GM18873 (cell line): ENCODE data around the gene WBP2.
"Not testable (repeated sequence)": the region's sequence is repeated elsewhere in the genome, so short reads cannot be mapped to it uniquely, and the experiment has no call there.

Source experiments
- ATAC-seq: cut with Tn5 transposase; IDR thresholded peaks from one replicate; pipeline ENCODE4 v1.9.1; 2021; ENCODE audit warnings: mild to moderate bottlenecking, moderate library complexity, moderate number of reproducible peaks; ENCODE audit not compliant: unreplicated experiment, low FRiP score

The WBP2 gene

DNA sequence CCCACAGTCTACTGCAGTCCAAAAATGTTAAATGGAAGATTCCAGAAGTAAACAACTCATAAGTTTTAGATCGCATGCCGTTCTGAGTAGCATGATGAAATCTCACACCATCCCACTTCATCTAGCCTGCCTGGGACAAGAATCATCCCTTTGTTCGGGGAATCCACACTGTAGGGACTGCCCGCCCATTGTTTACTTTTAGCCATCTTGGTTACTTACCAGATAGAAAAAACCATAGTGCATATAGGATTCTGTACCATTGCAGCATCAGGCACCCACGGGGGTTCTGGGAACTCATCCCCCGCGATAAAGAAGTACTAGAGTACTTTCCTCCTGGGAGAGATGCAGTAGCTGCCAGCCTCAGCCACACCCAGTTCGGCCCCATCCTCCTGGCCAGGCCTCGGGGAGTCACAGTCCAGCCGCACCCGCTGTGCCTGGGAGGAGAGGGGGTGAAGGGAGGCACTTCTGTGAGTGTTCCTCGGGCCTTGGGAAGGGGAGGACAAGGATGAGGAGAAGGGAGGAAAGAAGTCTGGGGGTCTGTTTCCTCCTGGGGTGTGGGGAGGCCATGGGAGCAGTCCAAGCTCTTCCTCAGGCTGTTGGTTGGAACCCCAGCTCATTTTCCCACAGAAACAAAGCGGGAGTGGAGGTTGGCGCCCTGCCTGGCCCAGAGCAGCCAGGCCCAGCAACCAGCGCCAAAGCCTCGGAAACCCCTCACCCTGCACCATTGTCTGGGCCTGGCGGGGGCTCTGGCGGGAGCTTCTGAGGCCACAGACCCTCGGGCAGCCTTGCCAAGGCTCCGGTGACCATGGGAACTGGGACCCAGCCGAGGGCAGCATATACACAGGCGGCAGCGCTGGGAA lies 14.4 kb upstream of the WBP2 start:
- ATAC-seq = no peak

DNA sequence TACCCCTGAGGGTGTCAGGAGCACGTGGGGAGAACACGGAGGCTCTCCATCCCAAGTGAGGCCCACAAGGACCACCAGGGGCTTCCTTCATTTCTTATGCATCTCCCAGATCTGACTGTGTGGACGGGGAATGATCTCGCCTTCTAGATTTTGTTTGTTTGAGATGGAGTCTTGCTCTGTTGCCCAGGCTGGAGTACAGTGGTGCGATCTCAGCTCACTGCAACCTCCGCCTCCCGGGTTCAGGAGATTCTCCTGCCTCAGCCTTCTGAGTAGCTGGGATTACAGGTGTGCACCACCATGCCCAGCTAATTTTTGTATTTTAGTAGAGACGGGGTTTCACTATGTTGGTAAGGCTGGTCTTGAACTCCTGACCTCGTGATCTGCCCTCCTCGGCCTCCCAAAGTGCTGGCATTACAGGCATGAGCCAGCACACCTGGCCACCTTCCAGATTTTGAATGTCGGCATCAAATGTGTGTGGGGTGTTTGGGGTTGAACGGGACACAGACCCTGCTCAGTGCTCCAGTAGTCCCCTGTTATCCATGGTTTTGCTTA lies 13.7 kb upstream of the WBP2 start:
- not testable (repeated sequence) for ATAC-seq

DNA sequence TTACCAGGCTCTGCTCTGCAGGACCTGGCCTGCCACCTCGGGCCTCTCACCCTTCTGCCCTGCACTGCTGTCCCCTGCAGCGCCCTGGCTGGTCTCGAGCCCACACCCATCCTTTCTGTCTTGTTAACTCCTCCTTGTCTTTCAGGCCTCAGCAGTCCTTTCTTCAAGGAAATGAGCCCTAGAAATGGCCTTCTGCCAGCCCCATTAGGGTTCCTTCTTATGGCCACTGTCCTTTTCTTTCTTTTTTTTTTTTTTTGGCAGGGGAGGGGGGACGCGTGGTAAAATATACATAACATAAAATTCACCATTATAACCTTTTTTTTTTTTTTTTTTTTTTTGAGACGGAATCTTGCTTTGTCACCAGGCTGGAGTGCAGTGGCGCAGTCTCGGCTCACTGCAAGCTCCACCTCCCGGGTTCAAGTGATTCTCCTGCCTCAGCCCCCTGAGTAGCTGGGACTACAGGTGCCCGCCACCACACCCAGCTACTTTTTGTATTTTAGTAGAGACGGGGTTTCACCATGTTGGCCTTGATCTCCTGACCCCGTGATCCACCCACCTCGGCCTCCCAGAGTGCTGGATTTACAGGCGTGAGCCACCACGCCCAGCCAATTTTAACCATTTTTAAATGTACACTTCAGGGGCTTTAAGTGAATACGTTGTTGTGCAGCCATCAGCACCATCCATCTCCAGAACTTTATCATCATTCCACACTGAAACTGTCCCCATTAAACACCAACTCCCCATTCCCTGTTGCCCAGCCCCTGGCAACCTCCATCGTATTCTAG lies 10.5 kb upstream of the WBP2 start:
- ATAC-seq = not testable (repeated sequence)

DNA sequence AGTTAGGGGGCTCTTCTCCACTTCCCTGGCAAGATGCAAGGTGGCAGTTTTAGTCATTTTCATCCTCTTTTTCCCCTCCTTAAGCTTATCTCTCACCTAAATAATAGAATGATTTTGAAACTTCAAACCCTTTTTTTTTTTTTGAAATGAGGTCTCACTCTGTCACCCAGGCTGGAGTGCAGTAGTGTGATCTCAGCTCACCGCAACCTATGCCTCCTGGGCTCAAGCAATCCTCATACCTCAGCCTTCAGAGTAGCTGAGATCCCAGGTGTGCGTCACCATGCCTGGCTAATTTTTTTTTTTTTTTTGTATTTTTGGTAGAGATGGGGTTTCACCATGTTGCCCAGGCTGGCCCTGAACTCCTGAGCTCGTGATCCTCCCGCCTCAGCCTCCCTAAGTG lies 9.8 kb upstream of the WBP2 start:
- ATAC-seq = not testable (repeated sequence)

DNA sequence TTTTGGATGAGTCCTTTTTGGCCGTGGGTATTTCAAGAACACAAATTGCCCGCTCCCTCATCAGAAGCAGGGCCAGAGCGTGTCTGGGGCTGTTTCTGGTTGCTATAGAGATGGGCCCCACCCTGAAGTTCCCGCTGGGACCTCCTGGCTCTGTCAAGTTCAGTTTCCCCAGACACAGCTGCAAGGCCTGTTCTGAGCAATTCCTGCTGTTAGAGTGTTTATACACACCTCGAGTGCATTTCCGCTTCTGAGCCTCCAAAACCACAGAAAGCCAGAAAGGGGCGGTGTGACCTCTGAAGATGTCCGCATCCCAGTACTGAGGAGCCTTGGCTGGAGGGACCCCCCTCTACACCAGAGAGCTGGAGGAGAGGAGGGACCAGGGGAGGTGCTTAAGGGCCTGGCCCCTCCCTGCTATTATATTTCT lies 9.3 kb upstream of the WBP2 start:
- peak; percentile 77 for ATAC-seq

DNA sequence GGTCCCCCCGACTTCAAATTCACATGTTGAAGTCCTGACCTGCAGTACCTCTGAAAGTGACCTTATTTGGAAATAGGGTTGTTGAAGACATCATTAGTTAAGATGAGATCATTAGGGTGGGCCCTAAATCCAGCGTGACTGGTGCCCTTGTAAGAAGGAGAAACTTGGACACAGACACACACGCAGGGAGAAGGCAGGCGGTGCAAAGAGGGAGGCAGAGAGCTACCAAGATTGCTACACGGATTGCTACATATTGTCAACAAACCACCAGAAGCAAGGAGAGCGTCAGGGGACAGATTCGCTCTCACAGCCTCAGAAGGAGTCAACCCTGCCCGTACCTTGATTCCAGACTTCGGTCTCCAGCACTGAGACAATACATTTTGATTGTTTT lies 6.8 kb upstream of the WBP2 start:
- ATAC-seq = no peak

DNA sequence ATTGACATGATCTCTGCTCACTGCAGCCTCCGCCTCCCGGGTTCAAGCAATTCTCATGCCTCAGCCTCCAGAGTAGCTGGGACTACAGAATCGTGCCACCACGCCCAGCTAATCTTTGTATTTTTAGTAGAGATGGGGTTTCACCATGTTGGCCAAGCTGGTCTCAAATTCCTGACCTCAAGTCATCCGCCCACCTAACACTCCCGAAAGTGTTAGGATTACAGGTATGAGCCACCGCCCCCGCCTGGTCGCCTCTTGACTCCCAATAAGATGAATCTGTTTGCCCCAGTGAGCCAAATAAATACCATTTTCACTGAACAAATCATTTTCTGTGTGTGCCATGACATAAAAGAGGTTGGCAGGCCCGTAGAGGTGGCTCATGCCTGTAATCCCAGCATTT lies 4.2 kb upstream of the WBP2 start:
- ATAC-seq = not testable (repeated sequence)

DNA sequence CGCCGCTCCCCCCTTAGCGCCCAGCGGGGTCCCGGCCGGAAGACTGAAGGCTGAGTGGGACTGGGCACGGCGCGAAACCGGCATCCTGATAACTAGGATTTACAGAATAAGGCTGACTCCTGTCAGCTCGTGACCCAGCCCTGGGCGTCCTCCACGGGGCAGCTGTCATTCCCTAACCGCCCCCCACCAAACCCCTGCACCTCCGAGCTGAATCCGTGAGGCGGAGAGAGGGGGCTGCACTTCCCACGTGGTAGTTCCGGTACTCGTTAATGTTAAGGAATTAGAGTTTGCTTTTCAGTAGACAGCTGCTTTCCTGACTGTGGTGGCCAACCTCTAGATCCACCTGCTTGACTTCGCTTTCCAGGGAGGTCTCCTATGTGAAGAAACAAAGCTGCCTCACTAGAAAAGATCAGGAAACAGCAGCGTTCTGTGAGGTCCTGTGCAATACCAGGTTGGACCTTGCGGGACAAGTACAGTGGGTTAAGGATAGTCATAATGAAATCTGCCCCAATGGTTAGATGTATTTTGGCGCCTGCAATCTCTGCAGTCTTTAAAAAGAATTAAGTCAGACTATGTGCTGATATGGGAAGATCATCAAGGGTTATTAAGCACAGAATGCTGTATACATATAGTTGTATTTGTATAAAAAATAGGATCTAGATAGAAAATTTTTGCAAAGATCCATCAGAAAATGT lies 1.1 kb upstream of the WBP2 start:
- peak; percentile 19 for ATAC-seq

DNA sequence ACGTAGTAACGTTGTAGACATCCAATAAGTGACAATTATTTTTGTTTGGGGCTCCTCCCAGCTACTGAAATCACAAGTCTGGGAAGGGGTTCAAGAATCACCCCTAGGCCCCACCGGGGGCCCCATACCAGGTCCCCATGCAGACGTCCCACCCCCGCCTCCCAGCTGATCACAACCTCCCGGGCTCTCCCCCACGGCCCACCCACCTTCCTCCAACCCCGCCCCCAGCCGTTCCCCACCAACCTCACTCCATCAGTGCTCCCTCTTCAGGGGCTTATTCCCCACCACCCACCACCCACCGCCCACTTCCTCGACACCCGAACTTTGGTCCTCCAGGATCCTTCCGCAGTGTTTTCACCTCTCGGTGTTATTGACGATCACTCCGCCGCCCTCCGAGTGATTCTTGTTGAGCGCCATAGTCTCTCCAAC lies 240 bp downstream of the WBP2 start:
- ATAC-seq = no peak

DNA sequence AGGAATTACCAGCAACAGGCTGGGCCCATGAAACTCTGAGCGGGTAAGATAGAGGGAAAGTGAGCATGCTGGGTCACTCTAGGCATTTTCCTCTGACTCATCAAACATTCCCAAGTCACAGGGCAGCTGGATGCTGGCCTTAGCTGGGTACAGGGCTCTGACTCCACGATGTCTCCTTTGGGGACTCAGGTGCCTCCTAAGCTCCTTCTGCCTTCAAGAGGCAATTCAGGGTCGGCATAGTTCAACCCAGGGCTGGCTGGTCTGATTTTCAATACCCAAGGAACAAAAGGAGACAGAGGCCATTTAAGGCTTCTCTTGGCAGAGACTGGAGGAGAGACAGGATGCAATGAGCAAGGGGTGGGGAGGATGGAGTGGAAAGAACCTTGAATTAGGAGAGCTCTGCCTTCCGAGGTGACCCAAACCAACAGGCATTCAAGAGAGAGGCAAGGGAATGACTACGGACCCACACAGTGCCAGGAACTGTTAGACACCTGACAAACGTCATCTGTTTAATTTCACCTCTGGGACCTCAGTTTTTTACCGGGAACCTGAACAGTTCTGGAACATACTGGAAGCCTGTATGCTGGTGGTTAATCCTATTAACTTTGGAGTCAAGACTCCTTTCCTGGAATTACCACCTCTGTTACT lies 910 bp downstream of the WBP2 start:
- no peak for ATAC-seq

DNA sequence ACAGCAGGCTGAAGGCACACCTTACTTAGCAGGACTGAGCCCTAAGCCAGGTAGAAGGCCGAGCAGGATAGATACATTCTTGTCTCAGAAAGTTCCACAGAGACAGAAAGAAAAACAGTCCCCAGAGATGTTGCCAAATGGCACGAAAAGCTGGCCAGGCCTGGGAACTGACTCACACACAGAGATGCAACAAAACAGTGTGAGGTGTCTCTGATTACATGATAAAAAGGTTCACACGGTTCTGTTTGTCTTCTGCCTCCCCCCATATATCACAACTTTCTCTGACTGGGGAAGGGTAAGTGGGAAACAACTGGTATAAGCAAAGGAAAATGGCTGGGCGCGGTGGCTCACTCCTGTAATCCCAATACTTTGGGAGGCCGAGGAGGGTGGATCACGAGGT lies 1.7 kb downstream of the WBP2 start:
- no peak for ATAC-seq

DNA sequence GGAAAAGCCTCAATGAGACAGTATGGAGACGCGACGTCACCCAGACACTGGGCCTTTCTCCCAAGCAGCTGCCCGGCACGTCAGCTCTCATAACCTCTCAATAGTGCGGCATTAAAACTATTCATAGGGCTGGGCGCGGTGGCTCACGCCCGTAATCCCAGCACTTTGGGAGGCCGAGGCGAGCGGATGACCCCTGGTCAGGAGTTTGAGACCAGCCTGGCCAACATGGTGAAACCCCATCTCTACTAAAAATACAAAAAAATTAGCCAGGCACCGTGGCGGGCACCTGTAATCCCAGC lies 3.5 kb downstream of the WBP2 start:
- ATAC-seq = not testable (repeated sequence)

DNA sequence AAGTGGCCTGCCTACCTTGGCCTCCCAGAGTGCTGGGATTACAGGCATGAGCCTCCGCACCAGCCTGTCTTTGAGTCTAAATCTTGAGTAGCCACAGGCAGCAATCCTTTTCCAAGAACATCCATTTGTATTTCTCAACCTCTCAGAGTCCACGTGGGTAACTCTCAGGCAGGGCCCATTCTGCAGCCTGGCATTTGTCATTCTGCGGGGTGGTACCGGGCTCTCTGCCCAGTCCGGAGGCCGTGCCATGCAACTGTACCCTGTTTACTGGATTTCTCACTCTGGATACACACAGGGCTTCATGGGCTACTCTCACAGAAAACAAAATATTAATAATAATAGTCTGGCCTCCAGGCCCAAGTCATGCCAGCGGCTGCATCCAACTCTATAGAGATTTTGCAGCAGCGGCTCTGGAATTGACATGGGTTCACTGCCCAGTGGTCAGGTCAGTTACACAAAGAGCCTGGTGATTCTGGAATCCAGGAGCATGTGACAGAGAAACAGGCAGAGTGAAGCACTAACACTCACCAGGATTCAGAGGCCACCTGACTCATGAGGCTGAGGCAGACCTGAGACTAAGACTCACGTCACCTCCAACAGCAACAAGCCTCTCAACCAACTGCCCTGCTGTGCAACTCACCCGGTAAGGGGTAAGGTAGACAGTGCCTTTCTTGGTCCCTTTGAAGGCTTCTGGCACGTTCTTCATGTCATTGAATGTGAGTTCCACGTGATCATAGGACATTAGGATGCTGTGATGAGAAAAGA lies 4.0 kb downstream of the WBP2 start:
- no peak for ATAC-seq

DNA sequence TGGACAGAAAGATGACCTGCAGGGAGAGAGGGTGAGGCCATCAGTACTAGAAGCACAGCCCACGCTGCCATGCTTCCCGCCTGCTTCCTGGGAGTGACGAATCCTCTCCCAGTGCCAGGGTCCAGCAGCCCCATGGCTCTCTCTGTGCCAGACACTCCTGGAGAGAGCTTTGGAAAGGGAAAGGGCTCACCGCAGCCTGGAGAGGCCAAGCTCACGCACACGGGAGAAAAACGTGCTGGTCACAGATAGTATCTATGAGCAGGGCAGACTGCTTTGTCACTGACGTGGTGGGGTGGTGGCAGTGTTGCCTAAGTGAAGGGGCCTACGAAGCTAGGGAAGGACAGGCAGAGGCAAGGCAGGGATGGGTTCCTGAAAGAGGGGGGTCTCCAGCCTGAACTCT lies 5.4 kb downstream of the WBP2 start:
- no peak for ATAC-seq

DNA sequence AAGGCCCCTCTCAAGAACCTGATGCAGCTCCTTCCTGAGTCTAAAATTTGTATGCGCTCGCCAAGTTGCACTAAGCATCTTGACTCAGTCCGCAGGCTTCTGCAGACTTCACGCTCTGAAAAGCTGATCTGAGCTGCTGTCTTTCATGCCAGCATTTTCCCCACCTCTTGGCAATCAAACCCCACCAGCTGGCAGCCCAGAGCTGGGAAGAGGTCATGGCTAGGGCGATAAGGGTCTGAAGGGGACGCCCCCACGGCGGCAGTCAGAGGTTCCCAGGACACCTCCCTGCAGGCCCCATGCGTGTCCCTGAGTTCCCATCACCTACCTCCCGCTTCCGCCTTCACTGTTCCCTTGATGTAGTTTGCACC lies 5.9 kb downstream of the WBP2 start:
- ATAC-seq = no peak

DNA sequence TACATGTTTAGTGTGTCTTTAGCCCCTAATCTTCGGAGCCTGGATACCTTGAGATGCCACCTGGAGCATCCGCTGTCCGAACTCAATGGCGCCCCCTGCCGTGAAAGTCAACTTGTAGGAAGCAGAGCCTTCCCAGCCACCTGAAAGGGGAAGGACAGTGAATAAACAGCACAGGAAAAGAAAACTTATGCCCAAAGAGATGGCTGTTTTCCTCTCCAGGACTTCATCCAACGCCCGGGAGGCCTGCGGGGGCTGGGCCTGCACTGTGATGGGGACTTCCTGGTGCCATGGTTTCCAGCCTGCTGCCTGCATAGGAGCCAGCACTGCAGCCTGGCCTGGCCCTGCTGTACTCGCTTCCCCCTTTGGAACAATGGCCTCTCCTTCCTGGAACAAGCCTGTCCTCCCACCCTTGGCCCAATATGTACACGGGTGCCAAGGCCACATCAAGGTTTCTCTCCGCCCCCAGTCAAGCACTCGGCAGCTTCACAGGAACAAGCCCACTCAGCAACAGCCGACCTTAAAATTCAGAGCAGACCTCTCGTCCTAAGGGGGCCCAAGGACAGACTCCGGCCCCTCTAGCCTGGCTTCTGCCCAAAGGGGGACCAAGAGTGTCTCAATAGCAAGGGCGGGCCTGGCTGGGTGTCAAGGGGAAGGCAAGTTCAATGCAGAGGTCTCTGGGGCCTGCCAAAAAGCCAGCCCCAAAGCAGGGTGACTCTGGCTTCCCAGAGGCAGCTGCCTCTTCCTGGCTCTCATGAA lies 6.4 kb downstream of the WBP2 start:
- ATAC-seq = no peak

DNA sequence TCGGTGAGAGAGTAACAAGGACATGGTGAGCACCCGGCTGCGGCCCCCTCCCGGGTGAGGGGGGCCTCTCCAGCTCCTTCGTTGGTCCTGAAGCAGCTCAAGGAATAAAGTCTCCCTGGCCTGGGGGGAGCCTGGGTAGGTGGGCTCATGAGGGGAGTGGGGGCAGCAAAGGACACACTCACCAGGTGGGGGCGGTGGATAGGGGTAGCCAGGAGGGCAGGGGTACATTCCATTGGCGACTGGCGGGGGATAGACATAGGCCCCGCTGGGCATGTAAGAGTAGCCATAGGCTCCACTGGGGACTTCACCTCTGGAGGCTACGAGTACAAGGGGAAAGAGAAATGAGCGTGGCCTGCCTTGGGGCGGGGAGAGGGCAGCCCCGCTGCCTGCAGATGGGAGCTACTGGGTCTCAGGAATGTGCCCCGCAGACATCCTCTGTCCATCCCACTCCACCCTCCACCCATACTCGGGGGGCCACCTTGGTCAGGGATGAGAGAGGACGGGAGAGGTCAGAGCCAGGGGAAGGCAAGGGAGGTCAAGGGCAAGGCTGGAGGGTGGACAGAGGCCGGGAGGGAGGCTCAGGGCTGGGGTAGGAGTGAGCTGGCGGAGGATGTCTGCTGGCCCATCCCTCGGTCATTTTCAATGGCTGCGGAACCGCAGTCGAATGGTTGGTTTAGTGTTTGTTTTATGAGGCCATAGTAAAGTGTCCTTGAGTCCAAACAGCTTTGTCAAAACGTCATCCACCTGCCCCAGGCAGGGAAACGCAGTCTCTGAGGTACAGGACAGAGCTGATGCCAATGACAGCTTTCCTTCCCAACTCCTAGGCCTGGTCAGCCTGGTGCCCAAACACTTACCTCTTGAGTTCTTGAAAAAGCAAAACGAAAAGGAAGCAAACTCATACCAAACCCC lies 7.3 kb downstream of the WBP2 start:
- ATAC-seq = no peak
